Measurements from ENCODE around the gene RTN4R.
A peak's percentile ranks its signal among the peaks of the same experiment; 100 is the strongest.

Gene RTN4R

DNA sequence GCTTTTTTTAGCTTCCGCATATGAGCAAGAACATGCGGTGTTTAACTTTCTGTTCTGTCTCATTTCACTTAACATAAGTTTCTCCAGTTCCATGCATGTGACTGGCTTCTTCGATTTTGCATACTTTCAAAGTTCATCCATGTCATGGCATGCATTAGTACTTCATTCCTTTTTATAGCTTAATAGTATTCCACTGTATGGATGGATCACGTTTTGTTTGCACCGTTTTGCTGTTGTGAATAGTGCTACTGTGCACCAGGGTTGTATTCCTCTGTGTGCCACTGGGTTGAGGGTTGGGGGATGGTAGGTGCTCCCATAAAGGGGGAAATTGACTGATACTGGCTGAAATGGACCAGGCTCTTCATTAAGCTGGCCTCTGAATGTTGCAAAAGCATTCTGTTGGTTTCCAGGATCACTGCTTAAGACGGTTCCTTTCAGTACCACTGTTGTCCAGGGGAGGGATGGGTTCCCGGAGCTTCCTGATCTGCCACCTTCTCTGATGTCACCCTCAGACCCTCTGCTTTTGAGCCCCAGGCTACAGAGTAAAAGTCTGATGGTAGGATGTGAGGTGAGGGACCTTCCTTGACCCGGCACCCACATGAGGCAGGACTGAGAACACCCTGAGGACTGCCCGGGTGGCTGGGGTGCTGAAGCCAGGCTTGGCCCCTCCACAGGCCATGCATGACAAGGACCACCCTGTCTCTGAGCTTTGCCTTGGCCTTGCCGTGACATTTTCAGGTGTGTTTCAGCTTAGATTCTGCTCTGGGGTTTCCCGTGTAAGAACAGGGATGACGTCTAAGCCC lies 27.3 kb upstream of the RTN4R start:
- ChIA-PET POLR2A (interaction anchor here (0.6 kb wide), 1 partner anchor 86 kb away, joined by 3 read pairs; no protein-coding TSS in a partner anchor), CTCF (interaction anchor here (1.2 to 1.9 kb wide), 3 partner anchors 9 to 139 kb away, joined by 3 to 7 read pairs (median 5); no protein-coding TSS in a partner anchor)
- no peaks in the 10 kb centered on the region for H3K9me3 ChIP-seq (ENCODE audit: control insufficient read depth, insufficient read depth, low read depth, low read length)
- H3K27ac ChIP-seq (ENCODE audit: extremely low read depth, low read depth, low read length), result no peak overlapping the region
- H3K4me1 ChIP-seq (ENCODE audit: control insufficient read depth, insufficient read depth, low read length), result no peaks in the 10 kb centered on the region
- TF ChIP-seq ZNF146 (tag by site-specific recombination; IDR thresholded peaks at IDR 0.05), result peak; percentile 67; the same call in 1 of the 2 replicates
- TF ChIP-seq ZBTB26 (tag by site-specific recombination; optimal IDR thresholded peaks at IDR 0.05), result no peak
- H3K36me3 ChIP-seq (ENCODE audit: control insufficient read depth in 2 of 2, insufficient read depth in 1 of 2, low read length in 2 of 2), result no peaks in the 10 kb centered on the region
- no peak overlapping the region for H3K4me3 ChIP-seq (ENCODE audit: low read depth, low read length)

DNA sequence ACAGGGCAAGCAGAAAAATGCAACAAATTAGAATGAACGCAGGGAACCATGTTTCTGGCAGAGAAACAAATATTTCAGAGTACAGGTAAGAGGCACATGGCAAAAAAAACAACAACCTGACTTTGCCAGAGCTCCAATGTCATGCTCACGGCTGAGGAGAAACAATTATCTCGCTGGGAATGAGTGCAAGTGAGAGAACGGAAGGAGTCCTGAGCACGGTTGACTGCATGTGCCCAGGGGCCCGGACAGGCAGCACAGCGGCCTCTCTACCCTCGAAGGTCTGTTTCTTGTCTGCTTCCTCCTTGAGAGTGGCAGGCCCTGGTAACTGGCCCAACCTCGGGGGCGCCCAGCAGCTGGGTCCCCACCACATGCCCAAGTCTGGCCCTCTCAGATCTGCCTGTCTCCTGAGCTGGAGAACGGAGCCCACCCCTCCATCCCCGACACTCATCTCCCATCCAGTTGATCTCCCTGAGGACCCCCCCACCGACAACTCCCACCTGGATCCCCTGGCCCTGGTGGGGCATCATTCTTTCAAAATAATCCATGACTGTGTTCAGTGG lies 24.6 kb upstream of the RTN4R start:
- H3K4me3 ChIP-seq (ENCODE audit: low read depth, low read length), result no peak overlapping the region
- ChIA-PET CTCF (interaction anchor here (0.6 to 3.4 kb wide), 4 partner anchors 10 to 136 kb away, joined by 3 to 17 read pairs (median 4); no protein-coding TSS in a partner anchor), POLR2A (interaction anchor here (0.6 to 1.2 kb wide), 2 partner anchors 27 to 1344 kb away, joined by 3 read pairs; partner anchors contain the start of gene DGCR6L)
- TF ChIP-seq AEBP2 (tag by site-specific recombination; IDR thresholded peaks at IDR 0.05; ENCODE audit: borderline replicate concordance) (no peak), GLIS1 (tag by site-specific recombination; IDR thresholded peaks at IDR 0.05) (no peak), ELK4 (IDR thresholded peaks at IDR 0.05; ENCODE audit: borderline replicate concordance, low read depth, low read length) (no peak), ZNF521 (tag by site-specific recombination; IDR thresholded peaks at IDR 0.05) (no peak), SCRT2 (tag by site-specific recombination; IDR thresholded peaks at IDR 0.05) (no peak), TCF7L2 (IDR thresholded peaks at IDR 0.05; ENCODE audit: borderline replicate concordance, low read depth, low read length) (no peak), ZNF830 (tag by site-specific recombination; IDR thresholded peaks at IDR 0.05; ENCODE audit: low read depth) (no peak), ZNF416 (tag by site-specific recombination; IDR thresholded peaks at IDR 0.05) (no peak), MYNN (tag by site-specific recombination; IDR thresholded peaks at IDR 0.05; ENCODE audit: borderline replicate concordance) (no peak), ZNF510 (tag by site-specific recombination; IDR thresholded peaks at IDR 0.05; ENCODE audit: insufficient replicate concordance) (no peak), ZNF785 (tag by site-specific recombination; IDR thresholded peaks at IDR 0.05) (no peak), ZNF37A (tag by site-specific recombination; IDR thresholded peaks at IDR 0.05) (no peak), ZNF157 (tag by site-specific recombination; IDR thresholded peaks at IDR 0.05) (no peak), ZNF768 (tag by site-specific recombination; IDR thresholded peaks at IDR 0.05) (no peak), ZNF777 (tag by site-specific recombination; IDR thresholded peaks at IDR 0.05; ENCODE audit: borderline replicate concordance) (no peak)
- TF ChIP-seq, protein P1, sequence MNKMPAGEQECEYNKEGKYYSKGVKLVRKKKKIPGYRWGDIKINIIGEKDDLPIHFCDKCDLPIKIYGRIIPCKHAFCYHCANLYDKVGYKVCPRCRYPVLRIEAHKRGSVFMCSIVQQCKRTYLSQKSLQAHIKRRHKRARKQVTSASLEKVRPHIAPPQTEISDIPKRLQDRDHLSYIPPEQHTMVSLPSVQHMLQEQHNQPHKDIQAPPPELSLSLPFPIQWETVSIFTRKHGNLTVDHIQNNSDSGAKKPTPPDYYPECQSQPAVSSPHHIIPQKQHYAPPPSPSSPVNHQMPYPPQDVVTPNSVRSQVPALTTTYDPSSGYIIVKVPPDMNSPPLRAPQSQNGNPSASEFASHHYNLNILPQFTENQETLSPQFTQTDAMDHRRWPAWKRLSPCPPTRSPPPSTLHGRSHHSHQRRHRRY (tag by site-specific recombination; IDR thresholded peaks at IDR 0.05), result no peak
- no peaks in the 10 kb centered on the region for H3K36me3 ChIP-seq (ENCODE audit: control insufficient read depth in 2 of 2, insufficient read depth in 1 of 2, low read length in 2 of 2)
- H3K27ac ChIP-seq (ENCODE audit: extremely low read depth, low read depth, low read length), result no peak overlapping the region
- H3K9me3 ChIP-seq (ENCODE audit: control insufficient read depth, insufficient read depth, low read depth, low read length), result no peaks in the 10 kb centered on the region
- no peaks in the 10 kb centered on the region for H3K4me1 ChIP-seq (ENCODE audit: control insufficient read depth, insufficient read depth, low read length)

Data from HEK293 (cell line).